SK-N-SH (cell line): ENCODE results near the gene MIPOL1. TPM values are rescaled to one million over a fixed set of nuclear protein-coding genes. Genes with fewer than 3 reads are reported as not detected.

Experiments
- CTCF ChIA-PET: fragments of 300-600, 350-600 bp; formaldehyde crosslinking; extraction: SDS; loops from one replicate; lab custom pipeline; 2021; lab: Yijun Ruan, JAX
- POLR2A ChIA-PET: fragments of 350-600 bp; sonication (Branson Sonifier 250); formaldehyde crosslinking; extraction: SDS; loops from one replicate; lab custom pipeline; 2020; ENCODE audit warnings: antibody characterized with exemption, inconsistent platforms; lab: Yijun Ruan, JAX
- DNase-seq: peaks from one replicate; pipeline ENCODE4 v3.0.0; 2012
- H2AFZ ChIP-seq: fragments of 200-600 bp; sonication (generic); 2 replicates; pipeline ENCODE4 v1.8.1; 2016; ENCODE audit warnings: antibody characterized with exemption, mild to moderate bottlenecking, low read depth
- H3F3A ChIP-seq: fragments of 200-600 bp; sonication (generic); replicated peaks from 2 replicates; pipeline ENCODE3; 2016; ENCODE audit warnings: antibody characterized with exemption, mild to moderate bottlenecking; ENCODE audit not compliant: insufficient read depth
- H3K27ac ChIP-seq, 2 experiments: fragments of 200-500 bp in 1 of 2; fragments of 200-600 bp in 1 of 2; sonication (Bioruptor generic) in 1 of 2; sonication (generic), shearing (Covaris generic) in 1 of 2; 2 replicates each; pipeline versions ENCODE4 v1.5.1 to v1.6.1; 2014 to 2016; ENCODE audit warnings: low read depth in 2 of 2, inconsistent platforms in 1 of 2, low read length in 1 of 2, mild to moderate bottlenecking in 1 of 2, mixed read lengths in 1 of 2
- H3K27me3 ChIP-seq: fragments of 200-600 bp; sonication (generic), shearing (Covaris generic); 2 replicates; pipeline ENCODE4 v1.6.1; 2016; ENCODE audit warnings: mixed run types; ENCODE audit not compliant: insufficient read depth
- H3K36me3 ChIP-seq, 2 experiments: fragments of 200-500 bp in 1 of 2; fragments of 200-600 bp in 1 of 2; sonication (Bioruptor generic) in 1 of 2; sonication (generic) in 1 of 2; replicated peaks in 1 of 2; 2 replicates each; pipeline versions ENCODE3 to v1.5.1; 2014 to 2016; ENCODE audit warnings: low read length in 1 of 2, mild to moderate bottlenecking in 1 of 2; ENCODE audit not compliant: insufficient read depth in 2 of 2, control insufficient read depth in 1 of 2
- H3K4me1 ChIP-seq, 2 experiments: fragments of 200-500 bp in 1 of 2; fragments of 200-600 bp in 1 of 2; sonication (Bioruptor generic) in 1 of 2; sonication (generic), shearing (Covaris generic) in 1 of 2; 2 replicates each; pipeline versions ENCODE4 v1.5.1 to v1.6.1; 2014 to 2016; ENCODE audit warnings: low read depth in 1 of 2, low read length in 1 of 2, mixed run types in 1 of 2; ENCODE audit not compliant: insufficient read depth in 2 of 2, control insufficient read depth in 1 of 2
- H3K4me2 ChIP-seq: fragments of 200-600 bp; sonication (generic), shearing (Covaris generic); 2 replicates; pipeline ENCODE4 v1.6.1; 2017; ENCODE audit warnings: mixed run types
- H3K4me3 ChIP-seq, 2 experiments: fragments of 200-500 bp in 1 of 2; fragments of 200-600 bp in 1 of 2; sonication (Bioruptor generic) in 1 of 2; sonication (generic), shearing (Covaris generic) in 1 of 2; 2 replicates each; pipeline versions ENCODE4 v1.5.1 to v1.8.1; 2014 to 2016; ENCODE audit warnings: low read depth in 2 of 2, inconsistent platforms in 1 of 2, low read length in 1 of 2, mild to moderate bottlenecking in 1 of 2, mixed read lengths in 1 of 2, moderate library complexity in 1 of 2
- H3K79me2 ChIP-seq: fragments of 200-600 bp; sonication (generic); 2 replicates; pipeline ENCODE4 v1.8.1; 2017; ENCODE audit warnings: mild to moderate bottlenecking; ENCODE audit not compliant: insufficient read depth
- H3K9ac ChIP-seq: fragments of 200-600 bp; sonication (generic); 2 replicates; pipeline ENCODE4 v1.6.1; 2017; ENCODE audit warnings: mixed run types
- H3K9me2 ChIP-seq: fragments of 200-600 bp; sonication (generic); 2 replicates; pipeline ENCODE4 v1.6.1; 2017; ENCODE audit warnings: mixed run types
- H3K9me3 ChIP-seq: fragments of 200-600 bp; sonication (generic); 2 replicates; pipeline ENCODE4 v1.6.1; 2017; ENCODE audit warnings: mixed run types, mild to moderate bottlenecking, moderate library complexity
- H4K20me1 ChIP-seq: fragments of 200-600 bp; sonication (generic); 2 replicates; pipeline ENCODE4 v1.6.1; 2017; ENCODE audit warnings: mild to moderate bottlenecking, mixed run types; ENCODE audit not compliant: insufficient read depth
- CHD2 ChIP-seq: fragments of 150-350 bp; IDR thresholded peaks from 2 replicates; pipeline ENCODE4 v1.6.1; 2018; ENCODE audit warnings: low read length; ENCODE audit not compliant: partially characterized antibody
- CTCF ChIP-seq: fragments of 200-600 bp; sonication (generic); IDR thresholded peaks from 2 replicates; pipeline ENCODE4 v1.6.1; 2017; ENCODE audit warnings: antibody characterized with exemption, mild to moderate bottlenecking, moderate library complexity
- EZH2phosphoT487 ChIP-seq: fragments of 200-600 bp; sonication (generic); IDR thresholded peaks from 2 replicates; pipeline ENCODE4 v1.6.1; 2017; ENCODE audit warnings: low read depth, mixed run types, mild to moderate bottlenecking, antibody characterized with exemption, moderate library complexity, borderline replicate concordance
- GATA2 ChIP-seq: sonication (generic); formaldehyde crosslinking; IDR thresholded peaks from 2 replicates; pipeline ENCODE4 v1.5.0; 2020; ENCODE audit warnings: mild to moderate bottlenecking, missing genetic modification reagents
- JUND ChIP-seq: IDR thresholded peaks from 2 replicates; pipeline ENCODE4 v1.4.0; 2012
- MEF2A ChIP-seq: IDR thresholded peaks from 2 replicates; pipeline ENCODE4 v1.4.0; 2012; ENCODE audit warnings: low read depth, borderline replicate concordance
- MXI1 ChIP-seq: IDR thresholded peaks from 2 replicates; pipeline ENCODE4 v1.6.1; 2012; ENCODE audit warnings: mild to moderate bottlenecking, low read depth, low read length, improper control_type of control experiment
- NFIC ChIP-seq: IDR thresholded peaks from 2 replicates; pipeline ENCODE4 v1.4.0; 2012; ENCODE audit warnings: borderline replicate concordance
- NRF1 ChIP-seq: IDR thresholded peaks from 2 replicates; pipeline ENCODE4 v1.6.1; 2012; ENCODE audit warnings: low read depth, mild to moderate bottlenecking, low read length
- RAD21 ChIP-seq: IDR thresholded peaks from 2 replicates; pipeline ENCODE4 v1.6.1; 2012; ENCODE audit warnings: mild to moderate bottlenecking, low read length
- RXRA ChIP-seq: IDR thresholded peaks from 2 replicates; pipeline ENCODE4 v1.4.0; 2012; ENCODE audit warnings: low read depth, mild to moderate bottlenecking, borderline replicate concordance
- SIN3A ChIP-seq: IDR thresholded peaks from 2 replicates; pipeline ENCODE4 v1.6.1; 2012; ENCODE audit warnings: low read depth, mild to moderate bottlenecking, low read length, moderate library complexity, borderline replicate concordance
- SMC3 ChIP-seq: IDR thresholded peaks from 2 replicates; pipeline ENCODE4 v1.6.1; 2012; ENCODE audit warnings: low read depth, low read length, improper control_type of control experiment
- TCF12 ChIP-seq: IDR thresholded peaks from 2 replicates; pipeline ENCODE4 v1.4.0; 2012
- TEAD4 ChIP-seq: IDR thresholded peaks from 2 replicates; pipeline ENCODE4 v1.4.0; 2012; ENCODE audit warnings: mild to moderate bottlenecking, borderline replicate concordance; ENCODE audit not compliant: insufficient read depth
- USF1 ChIP-seq: IDR thresholded peaks from 2 replicates; pipeline ENCODE4 v1.4.0; 2012; ENCODE audit warnings: low read depth, borderline replicate concordance
- ZBTB33 ChIP-seq: IDR thresholded peaks from 2 replicates; pipeline ENCODE4 v1.4.0; 2012; ENCODE audit warnings: low read depth, borderline replicate concordance
- WGBS: methylation state at CpG from one replicate; pipeline ENCODE4 v1.1.6; 2017; ENCODE audit warnings: low lambda C conversion rate; 5-methylcytosine and 5-hydroxymethylcytosine counted together
- polyA plus RNA-seq, 3 experiments: library from polyadenylated mRNA; depleted of rRNA; stranded (reverse); fragments of >200 nt; gene quantifications; 2 replicates each; pipeline ENCODE4 v1.2.3, GENCODE V29; 2012
- TF ChIP-seq, protein P1 (sequence below): IDR thresholded peaks from 2 replicates; pipeline ENCODE4 v1.6.1; 2012; ENCODE audit warnings: mild to moderate bottlenecking, low read depth, low read length, moderate library complexity
- TF ChIP-seq, protein P2 (sequence below): IDR thresholded peaks from 2 replicates; pipeline ENCODE4; 2012

Gene MIPOL1
- polyA plus RNA-seq, 1 of the 3 experiments (the other 2 are of a cell fraction): 0.23 TPM

DNA sequence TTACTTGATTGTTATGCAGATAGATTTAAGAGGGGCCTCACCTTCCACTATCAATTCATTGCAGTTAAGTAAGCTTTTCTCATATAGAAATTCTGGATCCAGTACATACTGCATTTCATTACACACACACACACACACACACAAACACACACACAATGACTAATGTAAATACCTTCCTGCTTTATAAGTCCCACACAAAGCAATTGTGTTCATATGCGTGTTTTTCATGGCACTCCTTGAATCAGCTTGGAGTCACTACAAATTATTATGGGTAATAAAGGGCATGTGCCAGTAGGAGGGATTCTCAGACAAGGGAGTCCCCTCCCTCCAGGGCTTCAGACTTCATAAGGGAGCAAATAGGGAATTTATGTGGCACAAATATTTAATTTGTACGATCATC lies 4.5 kb downstream of the MIPOL1 start (continued):
- no peak for TF ChIP-seq RAD21
- no peak for TF ChIP-seq MEF2A
- TF ChIP-seq TEAD4: no peak
- TF ChIP-seq, all 33 proteins: peak for 0

GRCh38 chr14:37202812-37203211 lies 5.1 kb downstream of the MIPOL1 start:
- H3K4me1 ChIP-seq: no peaks in the 10 kb centered on the region
- H3K79me2 ChIP-seq: no peaks in the 10 kb centered on the region
- no peak overlapping the region for H3K9ac ChIP-seq
- no peak overlapping the region for H3K27ac ChIP-seq
- DNase-seq: no peak
- TF ChIP-seq JUND (no peak), NRF1 (no peak), ZBTB33 (no peak), EZH2phosphoT487 (no peak), CTCF (no peak), NFIC (no peak), GATA2 (no peak), SMC3 (no peak)
- no peak overlapping the region for H2AFZ ChIP-seq
- no peaks in the 10 kb centered on the region for H3K9me2 ChIP-seq
- POLR2A ChIA-PET: no interaction called here
- H3K36me3 ChIP-seq: no peaks in the 10 kb centered on the region
- no peaks in the 10 kb centered on the region for H4K20me1 ChIP-seq
- H3K4me2 ChIP-seq: no peak overlapping the region
- H3K4me3 ChIP-seq: no peak overlapping the region
- no peaks in the 10 kb centered on the region for H3F3A ChIP-seq
- WGBS: 8% methylated on average over 2 of the region's 2 CpGs
- no peaks in the 10 kb centered on the region for H3K9me3 ChIP-seq
- no peaks in the 10 kb centered on the region for H3K27me3 ChIP-seq
- CTCF ChIA-PET: no interaction called here

DNA sequence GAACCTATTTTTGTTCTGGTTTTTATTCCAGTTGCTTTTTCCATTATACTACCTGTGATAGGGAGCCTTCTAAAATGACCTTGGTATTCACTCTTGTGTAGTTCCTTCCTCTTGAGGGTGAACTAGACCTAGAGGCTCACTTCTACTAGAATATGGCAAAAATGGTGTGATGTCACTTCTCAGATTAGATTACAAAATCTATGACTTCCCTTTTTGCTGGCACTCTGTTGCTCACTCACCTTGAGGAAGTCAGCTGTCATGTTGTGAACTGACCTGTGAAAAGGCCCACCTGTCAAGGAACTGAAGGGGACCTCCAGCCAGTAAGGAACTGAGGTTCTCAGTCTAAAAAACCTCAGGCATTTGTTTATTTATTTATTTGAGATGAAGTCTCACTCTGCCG lies 5.7 kb downstream of the MIPOL1 start:
- Histone ChIP-seq H3F3A (no peaks in the 10 kb centered on the region), H3K36me3 (no peaks in the 10 kb centered on the region), H3K79me2 (no peaks in the 10 kb centered on the region), H3K27ac (no peak overlapping the region), H2AFZ (no peak overlapping the region), H3K9ac (no peak overlapping the region), H4K20me1 (no peaks in the 10 kb centered on the region), H3K4me3 (no peak overlapping the region), H3K27me3 (no peaks in the 10 kb centered on the region), H3K4me1 (no peaks in the 10 kb centered on the region), H3K9me2 (no peaks in the 10 kb centered on the region), H3K9me3 (no peaks in the 10 kb centered on the region), H3K4me2 (no peak overlapping the region)
- DNase-seq: no peak
- no CpG with 5 or more reads among the region's 1 CpG for WGBS
- CTCF ChIA-PET: no interaction called here
- POLR2A ChIA-PET: no interaction called here
- TF ChIP-seq, protein P1, sequence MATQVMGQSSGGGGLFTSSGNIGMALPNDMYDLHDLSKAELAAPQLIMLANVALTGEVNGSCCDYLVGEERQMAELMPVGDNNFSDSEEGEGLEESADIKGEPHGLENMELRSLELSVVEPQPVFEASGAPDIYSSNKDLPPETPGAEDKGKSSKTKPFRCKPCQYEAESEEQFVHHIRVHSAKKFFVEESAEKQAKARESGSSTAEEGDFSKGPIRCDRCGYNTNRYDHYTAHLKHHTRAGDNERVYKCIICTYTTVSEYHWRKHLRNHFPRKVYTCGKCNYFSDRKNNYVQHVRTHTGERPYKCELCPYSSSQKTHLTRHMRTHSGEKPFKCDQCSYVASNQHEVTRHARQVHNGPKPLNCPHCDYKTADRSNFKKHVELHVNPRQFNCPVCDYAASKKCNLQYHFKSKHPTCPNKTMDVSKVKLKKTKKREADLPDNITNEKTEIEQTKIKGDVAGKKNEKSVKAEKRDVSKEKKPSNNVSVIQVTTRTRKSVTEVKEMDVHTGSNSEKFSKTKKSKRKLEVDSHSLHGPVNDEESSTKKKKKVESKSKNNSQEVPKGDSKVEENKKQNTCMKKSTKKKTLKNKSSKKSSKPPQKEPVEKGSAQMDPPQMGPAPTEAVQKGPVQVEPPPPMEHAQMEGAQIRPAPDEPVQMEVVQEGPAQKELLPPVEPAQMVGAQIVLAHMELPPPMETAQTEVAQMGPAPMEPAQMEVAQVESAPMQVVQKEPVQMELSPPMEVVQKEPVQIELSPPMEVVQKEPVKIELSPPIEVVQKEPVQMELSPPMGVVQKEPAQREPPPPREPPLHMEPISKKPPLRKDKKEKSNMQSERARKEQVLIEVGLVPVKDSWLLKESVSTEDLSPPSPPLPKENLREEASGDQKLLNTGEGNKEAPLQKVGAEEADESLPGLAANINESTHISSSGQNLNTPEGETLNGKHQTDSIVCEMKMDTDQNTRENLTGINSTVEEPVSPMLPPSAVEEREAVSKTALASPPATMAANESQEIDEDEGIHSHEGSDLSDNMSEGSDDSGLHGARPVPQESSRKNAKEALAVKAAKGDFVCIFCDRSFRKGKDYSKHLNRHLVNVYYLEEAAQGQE: no peak
- no peak for TF ChIP-seq MXI1
- no peak for TF ChIP-seq CHD2
- TF ChIP-seq, protein P2, sequence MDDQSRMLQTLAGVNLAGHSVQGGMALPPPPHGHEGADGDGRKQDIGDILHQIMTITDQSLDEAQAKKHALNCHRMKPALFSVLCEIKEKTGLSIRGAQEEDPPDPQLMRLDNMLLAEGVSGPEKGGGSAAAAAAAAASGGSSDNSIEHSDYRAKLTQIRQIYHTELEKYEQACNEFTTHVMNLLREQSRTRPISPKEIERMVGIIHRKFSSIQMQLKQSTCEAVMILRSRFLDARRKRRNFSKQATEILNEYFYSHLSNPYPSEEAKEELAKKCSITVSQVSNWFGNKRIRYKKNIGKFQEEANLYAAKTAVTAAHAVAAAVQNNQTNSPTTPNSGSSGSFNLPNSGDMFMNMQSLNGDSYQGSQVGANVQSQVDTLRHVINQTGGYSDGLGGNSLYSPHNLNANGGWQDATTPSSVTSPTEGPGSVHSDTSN: no peak
- no peak for TF ChIP-seq RXRA
- no peak for TF ChIP-seq NFIC
- TF ChIP-seq SIN3A: no peak
- TF ChIP-seq USF1: no peak
- no peak for TF ChIP-seq TCF12
- no peak for TF ChIP-seq GATA2
